Mucosa of descending colon (tissue), 3 donors: ENCODE measurements around the gene C2CD4D. TPM values are rescaled to one million over a fixed set of nuclear protein-coding genes. Genes with fewer than 3 reads are reported as not detected.
"Not testable (repeated sequence)": the region's sequence is repeated elsewhere in the genome, so short reads cannot be mapped to it uniquely, and the experiment has no call there.

ENCODE experiments used
- ATAC-seq: fragments of 200-7000 bp; cut with Tn5 transposase; one replicate; pipeline ENCODE4 v1.9.1; 2020; ENCODE audit warnings: mild to moderate bottlenecking, moderate library complexity
- DNase-seq, 3 donors: peaks; one replicate each; pipeline ENCODE4 v3.0.0-alpha.2; 2020
- H3K36me3 ChIP-seq: fragments of 200-600 bp; one replicate; pipeline ENCODE4 v1.8.0; 2021; ENCODE audit warnings: low read depth, mild to moderate bottlenecking
- H3K4me1 ChIP-seq: fragments of 200-600 bp; one replicate; pipeline ENCODE4 v1.8.0; 2021; ENCODE audit warnings: low read depth, mild to moderate bottlenecking
- H3K4me3 ChIP-seq: fragments of 200-600 bp; one replicate; pipeline ENCODE4 v1.8.0; 2021; ENCODE audit warnings: mild to moderate bottlenecking
- H3K9me3 ChIP-seq: fragments of 200-600 bp; one replicate; pipeline ENCODE4 v1.8.0; 2021; ENCODE audit warnings: mild to moderate bottlenecking
- intact Hi-C, 2 donors: fragments of 100-400 bp; cut with DNase I in 1 of 2; cut with micrococcal nuclease in 1 of 2; formaldehyde crosslinking; loops; one replicate each; pipeline versions ENCODE4 v1.11.0 to v1.11.1; 2022; cut with DNase I, micrococcal nuclease
- long read RNA-seq, 2 donors: library from polyadenylated mRNA; unstranded; transcript quantifications; one replicate each; pipeline ENCODE4 v2.0.0, GENCODE V29; 2019 to 2021
- total RNA-seq, 3 donors: library from RNA; stranded (reverse); fragmentation: NEBNext Ultra II Directional in 2 of 3; extraction: Animal tissue kit (Norgen Biotek cat#: 25700) in 2 of 3; gene quantifications; one replicate each; pipeline versions ENCODE4 v1.2.1 to v1.2.4, GENCODE V29; 2021 to 2023
- TF ChIP-seq, protein P1 (sequence below): fragments of 200-600 bp; IDR thresholded peaks from one replicate; pipeline ENCODE4 v1.8.0; 2022; ENCODE audit warnings: antibody characterized with exemption, mild to moderate bottlenecking
- donor health status: DM: no; HTN: no; CAD: no; lungs with moderate emphysema.
- donor health status: DM: no; HTN: no; CAD: no.
- donor health status: DM: no; HTN: yes; CAD: no.

Gene C2CD4D
- total RNA-seq: 1 to 10 TPM in 1 of 3 donors, under 1 TPM in 2; 0.51 to 1.0 (median 0.61) TPM
- long read RNA-seq, donor 1: 0 reads
- long read RNA-seq, donor 2: 0 reads

DNA sequence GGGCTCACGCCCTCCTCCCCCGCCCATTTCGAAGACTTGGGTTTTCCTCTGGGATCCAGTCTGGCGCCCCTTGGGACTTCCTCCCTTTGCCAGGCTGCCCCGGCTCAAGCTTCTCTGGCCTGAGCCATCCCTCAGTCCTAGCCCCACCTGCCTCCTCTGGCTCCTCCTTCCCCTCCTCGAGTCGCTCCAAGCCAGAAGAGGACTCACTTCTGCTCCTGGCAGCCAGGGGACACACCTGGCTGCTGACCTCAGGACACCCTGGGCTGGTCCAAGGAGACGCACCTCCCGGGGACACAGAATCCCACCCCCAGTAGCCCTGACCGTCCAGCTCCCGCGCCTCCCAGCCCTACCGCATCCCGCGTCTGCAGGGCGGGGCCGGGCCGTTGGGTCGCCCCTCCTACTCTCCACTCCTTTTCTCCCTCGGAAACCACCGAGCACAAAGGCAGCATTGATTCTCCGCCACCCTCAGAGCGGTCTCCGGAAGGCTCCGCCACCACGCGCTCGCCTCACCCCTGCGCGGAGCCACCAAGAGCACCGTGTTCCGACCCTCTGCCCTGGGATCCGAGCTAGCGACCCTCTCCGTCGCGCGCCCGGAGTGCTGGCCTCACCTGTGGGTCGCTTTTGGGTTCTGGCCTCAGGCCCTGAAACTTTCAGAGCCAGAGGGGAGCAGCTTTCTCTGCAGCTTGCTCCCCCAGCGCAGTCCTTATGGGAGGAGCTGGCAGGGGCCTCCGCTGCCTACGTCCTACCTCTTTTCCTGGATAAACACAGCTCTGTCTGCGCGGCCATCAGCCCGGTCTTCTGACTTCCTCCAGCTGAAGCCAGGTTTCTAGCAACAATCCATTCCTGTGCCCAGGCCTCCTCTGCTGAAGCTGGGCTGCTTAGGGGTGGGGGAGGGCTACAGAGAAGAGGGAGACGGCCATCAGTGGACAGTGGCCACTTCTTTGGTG, at the start of gene C2CD4D:
Gene C2CD4D (minus strand): TSS at position 364 of the 947 bp plus-strand sequence. CDS start 831 bp downstream, outside the sequence.
- Histone ChIP-seq H3K9me3 (no peaks in the 10 kb centered on the region), H3K4me3 (peak within 1 kb of the TSS; percentile 21), H3K4me1 (no peaks in the 10 kb centered on the region), H3K36me3 (no peaks in the 10 kb centered on the region)
- intact Hi-C loops: no loop called here
- DNase-seq: peak; percentile 87 to 88 (median 88)
- ATAC-seq: peak; percentile 84
- TF ChIP-seq, protein P1, sequence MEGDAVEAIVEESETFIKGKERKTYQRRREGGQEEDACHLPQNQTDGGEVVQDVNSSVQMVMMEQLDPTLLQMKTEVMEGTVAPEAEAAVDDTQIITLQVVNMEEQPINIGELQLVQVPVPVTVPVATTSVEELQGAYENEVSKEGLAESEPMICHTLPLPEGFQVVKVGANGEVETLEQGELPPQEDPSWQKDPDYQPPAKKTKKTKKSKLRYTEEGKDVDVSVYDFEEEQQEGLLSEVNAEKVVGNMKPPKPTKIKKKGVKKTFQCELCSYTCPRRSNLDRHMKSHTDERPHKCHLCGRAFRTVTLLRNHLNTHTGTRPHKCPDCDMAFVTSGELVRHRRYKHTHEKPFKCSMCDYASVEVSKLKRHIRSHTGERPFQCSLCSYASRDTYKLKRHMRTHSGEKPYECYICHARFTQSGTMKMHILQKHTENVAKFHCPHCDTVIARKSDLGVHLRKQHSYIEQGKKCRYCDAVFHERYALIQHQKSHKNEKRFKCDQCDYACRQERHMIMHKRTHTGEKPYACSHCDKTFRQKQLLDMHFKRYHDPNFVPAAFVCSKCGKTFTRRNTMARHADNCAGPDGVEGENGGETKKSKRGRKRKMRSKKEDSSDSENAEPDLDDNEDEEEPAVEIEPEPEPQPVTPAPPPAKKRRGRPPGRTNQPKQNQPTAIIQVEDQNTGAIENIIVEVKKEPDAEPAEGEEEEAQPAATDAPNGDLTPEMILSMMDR: no peak

DNA sequence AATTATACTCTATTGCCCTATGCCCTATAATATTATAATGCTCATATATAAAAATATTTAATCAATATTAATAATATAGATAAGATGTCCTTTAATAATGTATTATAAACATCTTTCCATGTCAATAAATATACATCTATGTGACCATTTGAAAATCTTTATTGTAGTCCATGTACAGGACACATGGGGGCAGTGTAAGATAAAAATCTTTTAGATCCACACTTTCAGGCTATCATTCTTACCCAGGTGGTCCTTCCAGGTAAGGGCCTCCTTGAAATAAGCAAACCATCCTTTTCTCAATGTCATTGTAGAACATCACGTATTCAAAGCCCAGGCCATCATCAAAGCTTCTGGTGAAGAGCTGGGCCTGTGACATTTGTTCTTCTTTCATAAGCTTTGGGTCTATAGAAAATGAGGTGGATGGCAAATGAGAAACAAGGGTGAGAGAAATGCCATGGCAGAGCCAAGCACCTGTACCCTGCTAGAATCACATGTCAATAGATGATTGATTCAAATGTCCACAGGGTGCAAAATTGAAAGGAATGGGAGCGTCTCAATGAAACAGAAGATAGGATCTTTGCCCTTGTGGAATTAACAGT, 49.5 kb upstream of the C2CD4D start:
- H3K4me1 ChIP-seq: no peaks in the 10 kb centered on the region
- peak; percentile 44 for ATAC-seq
- intact Hi-C loops: no loop called here
- DNase-seq: no peak
- no peaks in the 10 kb centered on the region for H3K9me3 ChIP-seq
- no peaks in the 10 kb centered on the region for H3K36me3 ChIP-seq
- TF ChIP-seq, protein P1: no peak
- H3K4me3 ChIP-seq: no peak overlapping the region

DNA sequence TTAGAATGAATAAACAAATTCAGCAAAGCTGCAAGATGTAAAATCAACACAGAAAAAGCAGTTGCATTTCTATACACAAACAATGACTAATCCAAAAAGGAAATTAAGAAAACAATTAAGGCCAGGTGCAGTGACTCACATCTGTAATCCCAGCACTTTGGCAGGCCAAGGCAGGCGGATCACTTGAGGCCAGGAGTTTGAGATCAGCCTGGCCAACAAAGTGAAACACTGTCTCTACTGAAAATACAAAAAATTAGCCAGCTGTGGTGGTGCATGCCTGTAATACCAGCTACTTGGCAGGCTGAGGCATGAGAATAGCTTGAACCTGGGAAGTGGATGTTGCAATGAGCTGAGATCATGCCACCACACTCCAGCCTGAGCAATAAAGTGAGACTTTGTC, 47.4 kb upstream of the C2CD4D start:
- intact Hi-C loops: no loop called here
- ATAC-seq: no peak
- no peak for DNase-seq

DNA sequence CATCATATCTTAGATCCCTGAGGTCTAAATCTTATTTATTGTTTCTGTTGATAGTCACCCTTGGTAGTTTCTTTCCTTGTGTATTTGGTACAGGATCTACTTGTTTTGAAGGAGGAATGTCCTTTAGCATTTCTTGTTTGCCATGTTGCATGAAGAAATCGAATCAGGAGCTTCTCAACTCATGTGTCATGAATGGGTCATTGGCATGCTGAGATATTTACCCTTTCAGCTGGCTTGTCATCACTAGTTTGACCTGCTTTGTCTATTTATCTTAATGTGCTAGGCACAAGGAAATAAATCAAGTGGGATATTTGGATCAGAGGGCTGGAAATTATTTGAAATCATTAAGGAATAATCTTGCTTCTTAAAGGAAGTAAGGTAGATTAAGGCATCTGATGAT, 45.9 kb upstream of the C2CD4D start:
- Histone ChIP-seq H3K4me3 (no peak overlapping the region), H3K4me1 (no peaks in the 10 kb centered on the region), H3K36me3 (no peaks in the 10 kb centered on the region), H3K9me3 (no peaks in the 10 kb centered on the region)
- TF ChIP-seq, protein P1: no peak
- DNase-seq: no peak
- intact Hi-C loops: no loop called here
- no peak for ATAC-seq

More for the DNA sequence above, 47.4 kb upstream of the C2CD4D start:
- TF ChIP-seq, protein P1: no peak
- Histone ChIP-seq H3K36me3 (no peaks in the 10 kb centered on the region), H3K4me1 (no peaks in the 10 kb centered on the region), H3K4me3 (no peak overlapping the region), H3K9me3 (no peaks in the 10 kb centered on the region)

DNA sequence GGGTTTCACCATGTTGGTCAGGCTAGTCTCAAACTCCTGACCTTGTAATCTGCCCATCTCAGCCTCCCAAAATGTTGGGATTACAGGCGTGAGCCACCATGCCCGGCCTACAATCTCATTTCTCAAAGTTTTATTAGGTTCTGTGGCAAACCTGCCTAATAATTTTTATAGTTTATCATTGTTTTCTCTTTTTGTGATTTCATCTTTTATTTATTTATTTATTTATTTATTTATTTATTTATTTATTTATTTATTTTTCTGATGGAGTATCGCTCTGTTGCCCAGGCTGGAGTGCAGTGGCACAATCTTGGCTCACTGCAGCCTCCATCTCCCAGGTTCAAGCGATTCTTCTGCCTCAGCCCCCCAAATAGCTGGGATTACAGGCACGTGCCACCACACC, 45.3 kb upstream of the C2CD4D start:
- DNase-seq, H3K4me3 ChIP-seq, H3K9me3 ChIP-seq, H3K36me3 ChIP-seq, ATAC-seq, H3K4me1 ChIP-seq, intact Hi-C loops: not testable (repeated sequence)

DNA sequence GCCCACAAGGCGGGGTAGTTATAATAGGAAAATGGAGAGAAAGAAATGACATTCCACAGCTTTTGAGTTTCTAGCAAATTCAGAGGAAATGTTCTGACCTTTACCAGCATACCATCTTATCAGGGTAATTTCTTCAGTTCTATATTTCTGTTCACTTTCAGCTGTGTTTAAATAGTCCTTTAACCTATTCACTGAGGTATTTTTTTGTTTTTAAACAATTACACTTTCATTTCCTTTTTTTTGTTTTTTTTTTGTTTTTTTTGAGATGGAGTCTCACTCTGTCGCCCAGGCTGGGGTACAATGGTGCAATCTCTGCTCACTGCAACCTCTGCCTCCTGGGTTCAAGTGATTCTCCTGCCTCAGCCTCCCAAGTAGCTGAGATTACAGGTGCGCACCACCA, 44.8 kb upstream of the C2CD4D start:
- intact Hi-C loops, H3K9me3 ChIP-seq, DNase-seq: not testable (repeated sequence)

DNA sequence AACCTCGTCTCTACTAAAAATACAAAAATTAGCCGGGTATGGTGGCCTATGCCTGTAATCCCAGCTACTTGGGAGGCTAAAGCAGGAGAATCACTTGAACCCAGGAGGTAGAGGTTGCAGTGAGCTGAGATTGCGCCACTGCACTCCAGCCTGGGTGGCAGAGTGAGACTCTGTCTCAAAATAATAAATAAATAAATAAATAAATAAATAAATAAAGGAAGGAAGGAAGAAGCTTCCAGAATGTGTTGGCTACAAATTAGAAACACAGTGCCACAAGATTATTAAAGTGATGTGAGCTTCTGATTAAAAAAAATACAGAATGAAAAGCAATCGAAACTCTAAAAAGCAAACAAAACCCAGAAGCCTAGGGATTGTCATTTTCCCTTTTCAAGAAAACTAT, 44.3 kb upstream of the C2CD4D start:
- intact Hi-C loops, H3K36me3 ChIP-seq, H3K9me3 ChIP-seq: not testable (repeated sequence)

More for the DNA sequence above, 44.8 kb upstream of the C2CD4D start:
- H3K4me1 ChIP-seq, ATAC-seq, H3K4me3 ChIP-seq, H3K36me3 ChIP-seq: not testable (repeated sequence)

DNA sequence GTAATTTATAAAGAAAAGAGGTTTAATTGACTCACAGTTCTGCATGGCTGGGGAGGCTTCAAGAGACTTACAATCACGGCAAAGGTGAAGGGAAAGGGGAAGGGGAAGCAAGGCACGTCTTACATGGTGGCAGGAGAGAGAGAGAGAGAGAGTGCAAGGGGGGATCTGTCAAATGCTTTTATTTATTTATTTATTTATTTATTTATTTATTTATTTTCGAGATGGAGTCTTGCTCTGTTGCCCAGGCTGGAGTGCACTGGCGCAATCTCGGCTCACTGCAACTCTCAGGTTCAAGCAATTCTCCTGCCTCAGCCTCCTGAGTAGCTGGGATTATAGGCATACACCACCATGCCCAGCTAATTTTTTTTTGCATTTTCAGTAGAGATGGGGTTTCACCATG, 43.3 kb upstream of the C2CD4D start:
- H3K36me3 ChIP-seq, intact Hi-C loops, DNase-seq, H3K9me3 ChIP-seq, H3K4me1 ChIP-seq, ATAC-seq, H3K4me3 ChIP-seq: not testable (repeated sequence)

More for the DNA sequence above, 44.3 kb upstream of the C2CD4D start:
- ATAC-seq, H3K4me1 ChIP-seq, DNase-seq, H3K4me3 ChIP-seq: not testable (repeated sequence)
